Activated T-cell treated with anti-CD3 and anti-CD28 coated beads for 4 hours (primary cell): ENCODE results near the gene RBMY1A1.
"Not testable (repeated sequence)": the region's sequence is repeated elsewhere in the genome, so short reads cannot be mapped to it uniquely, and the experiment has no call there.

Experiments
- DNase-seq: peaks from one replicate; pipeline ENCODE4 v3.0.0-alpha.2; 2020

Gene RBMY1A1

DNA sequence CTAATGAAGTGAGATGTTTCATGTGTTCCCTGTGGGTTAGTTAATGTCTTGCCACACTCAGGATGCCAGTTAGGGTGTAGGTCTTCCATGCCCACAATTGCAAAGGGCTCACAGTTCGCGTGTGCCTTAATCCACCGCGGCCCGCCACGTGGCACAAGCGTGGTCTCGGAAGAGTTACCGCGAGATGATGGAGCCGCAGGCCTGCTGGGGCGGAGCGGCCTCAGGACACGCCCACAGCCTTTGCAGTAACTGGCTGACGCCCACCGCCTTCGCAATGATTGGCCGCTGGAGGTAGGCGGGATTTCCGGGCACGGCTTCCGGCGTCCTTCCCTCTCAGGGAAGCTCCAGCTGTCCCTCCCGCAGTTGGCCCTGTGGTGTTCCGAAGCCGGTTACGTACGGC, at the start of gene RBMY1A1:
Gene RBMY1A1 (plus strand): TSS at position 301 of the 400 bp plus-strand sequence. CDS start 2,013 bp downstream, outside the sequence.
- DNase-seq = not testable (repeated sequence)

DNA sequence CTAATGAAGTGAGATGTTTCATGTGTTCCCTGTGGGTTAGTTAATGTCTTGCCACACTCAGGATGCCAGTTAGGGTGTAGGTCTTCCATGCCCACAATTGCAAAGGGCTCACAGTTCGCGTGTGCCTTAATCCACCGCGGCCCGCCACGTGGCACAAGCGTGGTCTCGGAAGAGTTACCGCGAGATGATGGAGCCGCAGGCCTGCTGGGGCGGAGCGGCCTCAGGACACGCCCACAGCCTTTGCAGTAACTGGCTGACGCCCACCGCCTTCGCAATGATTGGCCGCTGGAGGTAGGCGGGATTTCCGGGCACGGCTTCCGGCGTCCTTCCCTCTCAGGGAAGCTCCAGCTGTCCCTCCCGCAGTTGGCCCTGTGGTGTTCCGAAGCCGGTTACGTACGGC, 23.6 kb upstream of the RBMY1A1 start, which contains the start of gene RBMY1B:
Gene RBMY1B (plus strand): TSS at position 301 of the 400 bp plus-strand sequence. CDS start 2,013 bp downstream, outside the sequence.
- DNase-seq = not testable (repeated sequence)

DNA sequence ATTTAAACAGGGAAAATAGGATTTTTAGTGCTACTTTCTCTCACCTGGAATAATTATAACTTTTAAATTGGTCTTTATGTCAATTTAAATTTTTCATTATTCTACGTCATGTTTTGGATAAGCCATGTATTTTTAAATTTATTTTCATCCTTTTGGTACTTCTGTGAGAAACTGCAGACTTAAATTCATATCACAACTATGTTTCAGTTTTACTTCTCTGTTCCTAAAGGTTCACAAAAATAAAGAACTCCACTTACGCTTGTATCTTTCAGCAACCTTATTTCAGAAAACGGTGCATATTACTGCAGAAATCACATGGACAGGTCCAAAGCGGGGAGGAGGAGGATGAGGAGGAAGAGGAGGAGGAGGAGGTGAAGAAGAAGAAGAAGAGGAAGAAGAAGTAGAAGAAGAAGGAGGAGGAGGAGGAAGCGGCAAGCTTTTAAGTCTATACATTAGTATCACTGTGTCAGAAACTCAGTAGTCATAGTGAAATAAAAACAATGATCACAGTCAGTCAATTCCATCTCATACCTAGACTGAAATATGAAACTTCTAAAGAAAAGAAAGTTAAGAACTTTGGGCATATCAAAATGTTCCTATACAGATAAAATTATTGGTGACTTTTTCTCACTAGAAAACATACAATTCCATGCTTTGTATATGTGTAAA, 24.8 kb downstream of the RBMY1A1 start:
- not testable (repeated sequence) for DNase-seq

DNA sequence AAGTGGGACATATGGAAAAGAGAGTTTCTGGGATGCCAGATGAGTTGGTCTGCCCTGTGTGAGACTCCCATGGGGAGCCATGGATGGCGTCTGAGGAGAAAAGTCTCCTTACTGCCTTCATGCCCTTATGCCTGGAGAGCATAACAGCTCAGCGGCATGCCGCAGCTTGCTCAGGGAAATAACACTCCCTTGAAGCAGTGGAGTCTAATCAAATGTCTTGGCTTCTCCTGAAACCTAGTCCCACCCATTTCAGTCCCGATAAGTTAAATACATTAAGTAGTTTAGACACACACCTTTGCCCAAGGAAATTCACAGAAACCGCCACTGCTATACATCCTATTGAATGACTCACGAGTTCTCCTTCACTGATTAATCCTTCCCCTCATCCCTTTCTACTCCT, 50.8 kb downstream of the RBMY1A1 start:
- DNase-seq = no peak

DNA sequence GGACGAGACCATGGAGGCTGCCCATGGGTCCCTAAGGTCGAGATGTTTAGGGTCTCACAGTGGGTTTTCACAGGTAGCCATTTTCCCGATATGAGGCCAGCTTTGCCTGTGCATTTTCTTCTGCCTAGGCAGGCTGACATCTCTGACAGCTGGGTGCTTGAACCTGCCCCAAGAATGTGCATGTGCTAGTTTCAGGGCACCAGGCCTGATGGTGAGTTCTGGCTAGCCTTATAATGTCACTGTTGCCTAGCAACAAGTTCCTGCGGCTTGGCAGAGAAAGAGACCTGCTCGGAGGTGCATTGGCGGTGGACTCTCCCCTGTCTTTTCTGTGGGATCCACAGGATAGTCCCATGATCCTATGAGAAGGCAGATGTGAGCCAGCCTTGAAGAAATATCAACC, 51.8 kb downstream of the RBMY1A1 start:
- DNase-seq = not testable (repeated sequence)

DNA sequence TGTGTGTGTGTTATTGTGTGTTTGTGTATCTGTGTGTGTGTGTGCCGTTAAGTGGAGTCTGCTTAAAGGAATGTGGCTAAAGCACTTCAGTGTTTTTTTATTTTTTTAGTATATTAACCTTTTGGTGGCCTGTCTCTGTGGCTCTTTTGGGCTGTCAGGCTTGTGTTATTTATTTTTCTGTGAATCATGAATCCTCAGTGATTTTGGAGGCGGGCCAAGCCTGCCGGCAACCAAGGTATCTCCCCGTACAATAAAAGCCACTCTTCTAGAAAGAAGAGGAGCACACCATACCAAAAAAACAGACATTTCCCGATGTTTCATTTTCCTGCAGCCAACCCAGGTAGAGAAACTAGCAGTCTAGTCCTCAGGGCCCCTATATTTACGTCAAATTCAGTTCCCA, 57.4 kb downstream of the RBMY1A1 start:
- no peak for DNase-seq

DNA sequence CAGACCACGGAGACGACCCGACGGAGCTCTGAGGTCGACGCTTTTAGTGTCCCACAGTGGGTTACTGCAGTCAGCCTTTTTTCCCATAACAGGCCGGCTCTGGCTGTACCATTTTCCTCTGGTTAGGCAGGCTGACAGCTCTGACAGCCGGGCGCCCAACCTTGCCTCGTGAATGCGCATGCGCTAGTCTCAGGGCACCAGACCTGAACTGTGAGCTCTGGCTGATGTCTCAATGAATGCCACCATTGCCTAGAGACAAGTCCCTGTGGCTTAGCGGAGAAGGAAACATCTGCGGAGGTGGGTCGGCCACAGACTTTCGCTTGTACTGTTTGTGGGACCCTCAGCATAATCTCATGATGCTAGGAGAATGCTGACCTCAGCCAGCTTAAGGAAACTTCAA, 61.6 kb downstream of the RBMY1A1 start:
- DNase-seq = not testable (repeated sequence)
